HG02763 (cell line): Measurements from ENCODE around the gene ARHGEF3.

Source experiments
- ATAC-seq: cut with Tn5 transposase; IDR thresholded peaks from one replicate; pipeline ENCODE4 v1.9.1; 2021; ENCODE audit warnings: mild to moderate bottlenecking, moderate library complexity; ENCODE audit not compliant: unreplicated experiment

ARHGEF3 gene

DNA sequence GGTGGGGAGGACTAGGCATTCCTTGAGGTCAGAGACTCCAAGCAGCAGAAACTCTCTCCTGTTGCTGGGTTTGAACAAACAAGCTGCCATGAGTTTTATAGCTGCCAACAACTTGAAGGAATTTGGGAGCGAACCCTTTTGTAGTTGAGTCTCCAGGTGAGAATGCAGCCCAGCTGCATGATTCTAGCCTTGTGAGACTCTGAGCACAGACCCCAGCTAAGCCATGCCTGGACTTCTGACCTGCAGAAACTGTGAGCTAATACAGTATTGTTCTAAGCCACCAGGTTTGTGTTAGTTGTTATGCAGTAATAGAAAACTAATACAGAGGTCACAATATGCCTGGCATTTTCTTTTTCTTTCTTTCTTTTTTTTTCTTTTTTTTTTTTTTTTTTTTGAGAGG lies 112.4 kb downstream of the ARHGEF3 start:
- no peak for ATAC-seq

DNA sequence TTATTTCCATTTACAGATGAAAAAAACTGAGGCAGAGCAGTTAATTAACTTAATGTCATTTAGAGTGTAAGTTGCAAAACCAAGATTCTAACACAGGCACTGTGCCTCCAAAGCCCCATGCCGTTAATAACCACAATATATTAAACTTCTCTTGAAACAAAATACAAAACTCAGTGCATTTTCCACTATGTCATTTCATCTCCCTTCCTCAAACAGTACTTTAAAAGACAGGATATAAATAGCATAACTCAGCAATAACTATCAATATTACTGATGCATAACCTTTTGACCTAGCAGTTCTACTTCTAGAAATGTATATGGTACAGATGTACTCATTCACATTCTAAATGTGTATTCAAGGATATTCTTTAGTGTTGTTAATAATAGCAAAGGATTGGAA lies 113.6 kb downstream of the ARHGEF3 start:
- no peak for ATAC-seq

GRCh38 chr3:56684029-56684428 lies 117.7 kb downstream of the ARHGEF3 start:
- ATAC-seq: no peak

DNA sequence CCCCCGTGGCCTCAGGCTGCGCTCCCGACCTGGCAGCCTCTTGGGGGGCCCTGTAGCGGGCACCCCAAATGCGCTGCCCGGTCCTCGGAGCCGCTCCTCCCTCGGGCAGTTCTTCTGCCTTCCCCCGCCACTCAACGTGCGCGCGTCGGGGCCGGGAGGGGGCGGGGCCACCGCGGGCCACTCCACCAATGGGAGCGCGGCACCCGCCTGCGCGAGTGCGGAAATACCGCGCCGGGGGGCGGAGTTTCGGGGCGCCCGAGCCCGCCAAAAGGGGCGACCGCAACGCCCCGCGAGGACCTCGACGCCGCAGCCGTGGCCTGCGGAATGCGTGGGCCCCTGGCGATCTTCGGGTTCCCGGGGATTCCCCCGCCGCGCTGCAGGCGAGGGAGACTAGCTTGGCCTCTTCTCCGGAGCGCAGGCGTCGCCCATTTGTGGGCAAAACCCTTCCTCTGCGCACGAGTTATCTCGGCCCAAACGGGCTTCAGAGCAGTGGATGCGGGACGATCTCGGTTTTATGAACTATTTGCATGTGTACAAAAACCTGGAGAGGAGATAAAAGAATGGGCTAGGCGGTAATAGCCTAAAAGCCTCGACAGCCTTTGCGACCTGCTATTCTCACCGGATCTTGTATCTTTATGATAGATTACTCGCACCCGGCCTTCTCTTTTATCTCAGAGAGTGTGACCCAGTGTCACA lies 118.5 kb downstream of the ARHGEF3 start, which contains the start of gene TASOR:
Gene TASOR, minus strand, starts transcription at position 144 of the 696 bp plus-strand sequence. CDS start 259 bp downstream, outside the sequence.
- peak; percentile 68 for ATAC-seq

DNA sequence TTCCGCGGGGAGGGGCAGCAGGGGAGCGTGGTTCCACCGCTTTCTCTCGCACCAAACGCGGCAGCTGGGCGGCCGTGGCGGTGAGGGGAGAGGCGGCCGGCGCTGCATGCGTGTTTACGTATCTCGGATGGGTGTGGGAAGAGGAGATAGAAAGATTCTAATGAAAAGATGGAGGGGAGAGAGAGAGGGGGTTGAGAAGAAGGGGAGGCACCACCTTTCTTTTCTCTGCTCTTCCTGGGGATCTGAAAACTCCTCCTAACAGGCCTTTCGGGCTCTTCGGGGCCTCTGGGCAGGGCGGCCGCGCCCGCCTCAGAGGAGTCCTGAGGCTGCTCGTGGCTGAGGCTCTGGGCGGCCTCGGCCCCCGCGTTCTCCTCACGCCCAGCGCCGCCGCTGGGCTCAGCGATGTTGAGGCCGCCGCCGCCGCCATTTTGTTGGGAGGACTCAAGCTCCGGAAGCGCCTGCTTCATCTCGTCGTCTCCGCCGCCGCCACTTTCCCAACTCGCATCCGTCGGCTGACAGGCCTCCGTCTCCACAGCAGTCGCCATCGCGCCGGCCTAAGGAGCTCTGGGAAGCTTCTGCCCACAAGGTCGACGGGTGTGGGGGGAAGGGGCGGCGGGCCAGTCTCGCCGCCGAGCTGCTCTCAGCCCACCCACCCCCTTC lies 119.2 kb downstream of the ARHGEF3 start:
- peak; percentile 55 for ATAC-seq

DNA sequence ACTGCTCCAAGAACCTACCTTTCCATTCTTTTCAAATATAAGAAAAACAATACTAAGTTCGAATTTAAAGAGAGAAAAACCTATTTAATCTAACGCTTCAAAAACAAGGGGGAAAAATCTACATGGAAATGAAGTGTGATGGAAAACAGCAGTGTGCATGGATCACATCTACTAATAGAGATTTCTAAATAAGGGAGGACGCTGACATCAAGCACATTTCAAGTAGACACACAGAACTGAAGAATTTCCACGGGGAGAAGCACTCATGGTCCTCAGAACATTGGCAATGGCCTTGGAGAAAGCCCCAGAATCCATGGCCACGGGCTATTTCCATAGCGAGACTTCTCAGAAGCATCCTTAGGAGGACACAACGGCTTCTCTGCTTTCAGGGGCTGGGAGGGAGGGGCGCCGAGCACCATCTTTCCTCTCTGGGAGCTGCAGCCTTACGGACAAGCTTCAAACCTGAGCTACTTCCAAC lies 119.7 kb downstream of the ARHGEF3 start:
- no peak for ATAC-seq

GRCh38 chr3:56680054-56680580 lies 121.6 kb downstream of the ARHGEF3 start:
- no peak for ATAC-seq
